ENCODE data around the gene LLGL2. TPM values are rescaled to one million over a fixed set of nuclear protein-coding genes. Genes with fewer than 3 reads are reported as not detected.

Gene LLGL2
- total and polyA plus RNA-seq, 2 donors (not counting 1 experiment from before 2014, with no cell fraction given) = 40.6 to 52.0 TPM

DNA sequence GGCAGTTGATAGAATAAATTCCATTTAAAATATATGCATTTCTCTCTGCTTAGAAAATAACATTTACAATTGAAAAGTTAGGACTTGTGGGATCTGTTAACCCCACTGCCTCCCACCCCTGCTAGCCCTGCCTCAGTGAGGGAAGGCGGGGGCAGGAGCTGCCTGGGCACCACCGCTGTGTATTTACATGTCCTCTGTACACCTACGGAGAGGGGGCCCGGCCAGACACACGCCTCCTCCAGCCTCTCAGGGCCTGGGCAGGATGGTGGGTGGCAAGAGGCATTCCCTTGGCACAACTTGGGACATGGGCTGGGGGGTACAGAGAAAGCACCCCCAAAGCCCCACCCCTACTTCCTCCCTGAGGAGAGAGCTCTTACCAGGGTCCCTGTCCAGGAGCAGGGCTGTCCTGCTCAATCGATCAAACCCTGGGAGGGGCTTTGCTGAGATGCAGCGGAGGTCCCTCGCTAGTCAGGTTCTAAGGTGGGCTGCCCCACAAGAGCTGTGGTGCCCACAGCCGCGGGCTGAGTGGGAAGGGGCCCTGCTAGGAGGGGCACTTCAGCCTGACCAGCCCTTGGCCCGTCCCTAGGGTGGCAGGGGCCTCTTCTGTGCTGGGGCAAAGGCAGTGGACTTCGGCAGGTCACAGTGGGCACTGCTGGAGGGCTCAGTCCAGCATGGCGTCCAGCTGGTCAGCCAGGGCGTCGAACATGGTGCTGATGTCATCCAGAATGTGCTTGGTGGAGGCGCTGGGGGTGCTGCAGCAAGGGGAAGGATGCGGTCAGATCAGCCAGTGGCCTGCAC lies 24.9 kb upstream of the LLGL2 start:
- H3K4me1 ChIP-seq (ENCODE audit: control insufficient read depth in 2 of 2, insufficient read depth in 2 of 2, low read length in 2 of 2) = peaks cover 0 to 7% of the 10 kb centered on the region in 2 donors
- H3K27me3 ChIP-seq (replicated peaks in 1 of 4; ENCODE audit: control extremely low read depth in 1 of 4, control insufficient read depth in 3 of 4, insufficient read depth in 4 of 4, low read length in 3 of 4) = no peaks in the 10 kb centered on the region
- H3K27me3 Mint-ChIP-seq = no peaks in the 10 kb centered on the region
- DNase-seq (no peak), ATAC-seq (ENCODE audit: low read depth) (no peak)
- no peak overlapping the region for H3K27ac Mint-ChIP-seq
- no peak overlapping the region for H3K27ac ChIP-seq (ENCODE audit: low read length in 2 of 2)
- no peaks in the 10 kb centered on the region for H3K4me1 Mint-ChIP-seq
- POLR2A ChIA-PET = interaction anchor here (0.5 kb wide), 1 partner anchor 88 kb away, joined by 6 read pairs; no protein-coding TSS in a partner anchor
- CTCF ChIA-PET = no interaction called here
- intact Hi-C loops (cut with micrococcal nuclease) = no loop called here
- H2AFZ ChIP-seq (ENCODE audit: insufficient read depth, low read depth, low read length, poor library complexity, severe bottlenecking) = no peak overlapping the region
- no peaks in the 10 kb centered on the region for H3K79me2 ChIP-seq (ENCODE audit: control insufficient read depth, insufficient read depth, low read length)
- no peaks in the 10 kb centered on the region for H3K9me3 ChIP-seq (ENCODE audit: control extremely low read depth in 1 of 3, control insufficient read depth in 2 of 3, insufficient read depth in 1 of 3, low read length in 2 of 3)
- H3K4me3 Mint-ChIP-seq = no peak overlapping the region
- WGBS (ENCODE audit: insufficient coverage) = 89% methylated on average over 17 of the region's 17 CpGs
- TF ChIP-seq EZH2 (IDR thresholded peaks at IDR 0.05; ENCODE audit: borderline replicate concordance, insufficient read depth, low read depth, low read length, poor library complexity, severe bottlenecking) = no peak
- TF ChIP-seq, protein P1, sequence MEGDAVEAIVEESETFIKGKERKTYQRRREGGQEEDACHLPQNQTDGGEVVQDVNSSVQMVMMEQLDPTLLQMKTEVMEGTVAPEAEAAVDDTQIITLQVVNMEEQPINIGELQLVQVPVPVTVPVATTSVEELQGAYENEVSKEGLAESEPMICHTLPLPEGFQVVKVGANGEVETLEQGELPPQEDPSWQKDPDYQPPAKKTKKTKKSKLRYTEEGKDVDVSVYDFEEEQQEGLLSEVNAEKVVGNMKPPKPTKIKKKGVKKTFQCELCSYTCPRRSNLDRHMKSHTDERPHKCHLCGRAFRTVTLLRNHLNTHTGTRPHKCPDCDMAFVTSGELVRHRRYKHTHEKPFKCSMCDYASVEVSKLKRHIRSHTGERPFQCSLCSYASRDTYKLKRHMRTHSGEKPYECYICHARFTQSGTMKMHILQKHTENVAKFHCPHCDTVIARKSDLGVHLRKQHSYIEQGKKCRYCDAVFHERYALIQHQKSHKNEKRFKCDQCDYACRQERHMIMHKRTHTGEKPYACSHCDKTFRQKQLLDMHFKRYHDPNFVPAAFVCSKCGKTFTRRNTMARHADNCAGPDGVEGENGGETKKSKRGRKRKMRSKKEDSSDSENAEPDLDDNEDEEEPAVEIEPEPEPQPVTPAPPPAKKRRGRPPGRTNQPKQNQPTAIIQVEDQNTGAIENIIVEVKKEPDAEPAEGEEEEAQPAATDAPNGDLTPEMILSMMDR (IDR thresholded peaks at IDR 0.05) = no peak
- no peak overlapping the region for H3K4me2 ChIP-seq (replicated peaks; ENCODE audit: low read depth, low read length, poor library complexity, severe bottlenecking)
- H3K4me3 ChIP-seq (ENCODE audit: control extremely low read depth in 1 of 5, extremely low read depth in 1 of 5, insufficient read depth in 1 of 5, low read depth in 2 of 5, low read length in 4 of 5) = no peak overlapping the region
- no peaks in the 10 kb centered on the region for H4K20me1 ChIP-seq (ENCODE audit: control insufficient read depth, insufficient read depth, low read length, poor library complexity, severe bottlenecking)
- H3K36me3 ChIP-seq (replicated peaks in 1 of 2; ENCODE audit: control extremely low read depth in 1 of 2, control insufficient read depth in 1 of 2, extremely low read depth in 1 of 2, insufficient read depth in 2 of 2, low read length in 1 of 2) = peaks cover 0 to 22% of the 10 kb centered on the region in 2 experiments
- H3K9ac ChIP-seq (ENCODE audit: low read length) = no peak overlapping the region
- no peaks in the 10 kb centered on the region for H3K9me3 Mint-ChIP-seq (ENCODE audit: insufficient read depth)

GRCh38 chr17:75501378-75502071 lies 24.0 kb upstream of the LLGL2 start:
- no peak for ATAC-seq (ENCODE audit: low read depth)
- TF ChIP-seq, protein P1 (IDR thresholded peaks at IDR 0.05) = no peak
- TF ChIP-seq EZH2 (IDR thresholded peaks at IDR 0.05; ENCODE audit: borderline replicate concordance, insufficient read depth, low read depth, low read length, poor library complexity, severe bottlenecking) = no peak
- CTCF ChIA-PET = interaction anchor here (2.4 kb wide), 1 partner anchor 15 kb away, joined by 6 read pairs; the partner anchor contains the start of gene TSEN54
- no peaks in the 10 kb centered on the region for H4K20me1 ChIP-seq (ENCODE audit: control insufficient read depth, insufficient read depth, low read length, poor library complexity, severe bottlenecking)
- H3K36me3 ChIP-seq (replicated peaks in 1 of 2; ENCODE audit: control extremely low read depth in 1 of 2, control insufficient read depth in 1 of 2, extremely low read depth in 1 of 2, insufficient read depth in 2 of 2, low read length in 1 of 2) = peaks cover 0 to 18% of the 10 kb centered on the region in 2 experiments
- H3K9ac ChIP-seq (ENCODE audit: low read length) = no peak overlapping the region
- H3K9me3 ChIP-seq (ENCODE audit: control extremely low read depth in 1 of 3, control insufficient read depth in 2 of 3, insufficient read depth in 1 of 3, low read length in 2 of 3) = no peaks in the 10 kb centered on the region
- H3K4me1 ChIP-seq (ENCODE audit: control insufficient read depth in 2 of 2, insufficient read depth in 2 of 2, low read length in 2 of 2) = peaks cover 0 to 7% of the 10 kb centered on the region in 2 donors
- 94% methylated on average over 20 of the region's 21 CpGs for WGBS (ENCODE audit: insufficient coverage)
- H3K9me3 Mint-ChIP-seq (ENCODE audit: insufficient read depth) = no peaks in the 10 kb centered on the region
- H3K27ac Mint-ChIP-seq = no peak overlapping the region
- H2AFZ ChIP-seq (ENCODE audit: insufficient read depth, low read depth, low read length, poor library complexity, severe bottlenecking) = no peak overlapping the region
- no peak overlapping the region for H3K4me3 Mint-ChIP-seq
- no peaks in the 10 kb centered on the region for H3K27me3 Mint-ChIP-seq
- H3K79me2 ChIP-seq (ENCODE audit: control insufficient read depth, insufficient read depth, low read length) = no peaks in the 10 kb centered on the region
- H3K4me3 ChIP-seq (ENCODE audit: control extremely low read depth in 1 of 5, extremely low read depth in 1 of 5, insufficient read depth in 1 of 5, low read depth in 2 of 5, low read length in 4 of 5) = no peak overlapping the region
- POLR2A ChIA-PET = no interaction called here
- no peak overlapping the region for H3K27ac ChIP-seq (ENCODE audit: low read length in 2 of 2)
- H3K4me2 ChIP-seq (replicated peaks; ENCODE audit: low read depth, low read length, poor library complexity, severe bottlenecking) = no peak overlapping the region
- DNase-seq = no peak
- no peaks in the 10 kb centered on the region for H3K4me1 Mint-ChIP-seq
- no peaks in the 10 kb centered on the region for H3K27me3 ChIP-seq (replicated peaks in 1 of 4; ENCODE audit: control extremely low read depth in 1 of 4, control insufficient read depth in 3 of 4, insufficient read depth in 4 of 4, low read length in 3 of 4)
- intact Hi-C loops (cut with micrococcal nuclease) = no loop called here
